Measurements from ENCODE around the gene APCS.

Gene APCS, protein sequence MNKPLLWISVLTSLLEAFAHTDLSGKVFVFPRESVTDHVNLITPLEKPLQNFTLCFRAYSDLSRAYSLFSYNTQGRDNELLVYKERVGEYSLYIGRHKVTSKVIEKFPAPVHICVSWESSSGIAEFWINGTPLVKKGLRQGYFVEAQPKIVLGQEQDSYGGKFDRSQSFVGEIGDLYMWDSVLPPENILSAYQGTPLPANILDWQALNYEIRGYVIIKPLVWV

DNA sequence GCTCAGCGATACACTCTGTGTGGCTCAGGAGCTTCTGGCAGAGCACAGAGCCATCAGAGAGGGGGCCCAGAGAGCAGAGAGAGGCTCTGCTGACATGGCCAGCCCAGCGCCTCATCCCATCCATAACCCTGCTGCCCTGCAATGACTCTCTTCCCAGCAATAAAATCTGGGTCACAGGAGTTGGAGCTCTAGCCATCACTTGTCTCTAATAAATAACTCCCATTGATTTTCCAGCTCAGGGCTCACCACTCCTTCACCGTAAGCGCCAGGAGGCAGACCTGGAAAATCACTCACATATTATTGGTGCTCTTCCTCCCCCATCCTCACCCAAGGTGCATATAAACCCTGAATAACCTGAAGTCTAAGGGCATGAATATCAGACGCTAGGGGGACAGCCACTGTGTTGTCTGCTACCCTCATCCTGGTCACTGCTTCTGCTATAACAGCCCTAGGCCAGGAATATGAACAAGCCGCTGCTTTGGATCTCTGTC is at the start of gene APCS:
APCS (plus strand) TSS at position 366 of the 491 bp plus-strand sequence; CDS start at position 462, 96 bp downstream.
- no peak for DNase-seq

DNA sequence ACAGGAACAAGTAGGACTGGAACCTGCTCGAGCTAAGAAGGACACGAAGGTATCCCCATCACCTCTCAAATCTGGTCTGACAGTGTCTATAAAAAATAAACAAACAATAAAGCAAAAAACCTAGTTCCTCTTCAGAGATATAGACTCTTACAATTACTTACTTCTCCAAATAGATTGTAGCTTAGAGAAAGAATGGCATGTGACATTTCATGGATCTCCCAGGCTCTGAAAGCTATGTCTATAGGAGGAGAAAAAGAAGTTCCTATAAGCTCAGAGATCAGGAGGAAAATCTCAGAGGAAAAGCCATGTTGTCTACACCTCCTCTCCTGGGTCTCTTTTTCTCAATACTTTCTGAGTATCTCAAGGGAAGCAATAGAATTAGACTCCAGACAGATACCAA is 39.5 kb upstream of the APCS start:
- no peak for DNase-seq

DNA sequence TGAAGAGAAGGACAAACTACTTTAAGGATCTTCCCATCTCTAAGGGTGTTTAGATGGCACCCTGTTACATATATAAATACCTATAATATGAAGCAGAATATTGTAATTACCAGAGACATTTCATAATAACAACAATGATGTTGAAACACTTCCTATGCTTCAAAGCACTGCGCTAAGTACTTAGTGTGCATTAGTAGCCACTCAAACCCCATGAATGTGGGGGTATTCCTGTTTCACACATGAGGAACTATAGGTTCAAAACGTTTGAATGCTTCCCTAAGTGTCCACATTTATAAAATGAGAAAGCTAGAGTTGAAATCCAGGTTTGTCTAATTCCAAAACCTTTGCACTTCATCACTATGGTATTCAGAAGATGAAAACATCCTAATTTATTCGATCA is 33.4 kb upstream of the APCS start:
- no peak for DNase-seq

DNA sequence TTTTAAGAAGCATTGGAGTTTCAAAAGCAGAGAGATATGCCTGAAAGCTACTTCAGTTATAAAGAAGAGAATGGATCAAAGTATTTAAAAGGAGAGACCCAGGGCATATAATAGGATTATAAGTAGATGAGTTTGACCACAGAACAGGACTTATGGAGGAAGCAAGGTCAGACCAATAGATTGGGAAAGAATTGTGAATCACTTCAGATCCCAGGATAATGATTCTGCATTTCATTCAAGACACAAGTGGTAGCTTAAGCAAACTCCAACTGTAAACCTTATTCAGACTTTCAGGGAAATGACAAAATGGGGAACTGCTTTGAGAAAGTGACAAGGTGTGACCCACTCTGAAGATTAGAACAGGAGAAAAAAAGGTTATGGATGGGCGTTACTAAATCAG is 32.9 kb upstream of the APCS start:
- DNase-seq = no peak

DNA sequence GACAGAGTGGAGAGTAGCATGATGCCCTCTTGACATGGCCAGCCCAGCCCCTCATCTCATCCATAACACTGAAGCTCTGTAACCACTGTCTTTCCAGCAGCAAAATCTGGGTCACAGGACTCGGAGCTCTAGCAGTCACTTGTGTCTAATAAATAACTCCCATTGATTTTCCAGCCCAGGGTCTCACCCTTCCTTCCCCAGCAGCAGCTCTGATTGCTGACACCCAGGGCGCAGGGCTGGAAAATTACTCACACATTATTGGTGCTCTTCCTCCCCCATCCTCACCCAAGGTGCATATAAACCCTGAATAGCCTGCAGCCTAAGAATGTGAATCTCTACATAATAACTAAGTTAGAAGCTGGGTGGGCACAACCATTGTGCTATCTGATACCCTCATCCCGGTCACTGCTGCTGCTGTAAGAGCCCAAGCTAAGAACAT is 30.7 kb upstream of the APCS start:
- no peak for DNase-seq

DNA sequence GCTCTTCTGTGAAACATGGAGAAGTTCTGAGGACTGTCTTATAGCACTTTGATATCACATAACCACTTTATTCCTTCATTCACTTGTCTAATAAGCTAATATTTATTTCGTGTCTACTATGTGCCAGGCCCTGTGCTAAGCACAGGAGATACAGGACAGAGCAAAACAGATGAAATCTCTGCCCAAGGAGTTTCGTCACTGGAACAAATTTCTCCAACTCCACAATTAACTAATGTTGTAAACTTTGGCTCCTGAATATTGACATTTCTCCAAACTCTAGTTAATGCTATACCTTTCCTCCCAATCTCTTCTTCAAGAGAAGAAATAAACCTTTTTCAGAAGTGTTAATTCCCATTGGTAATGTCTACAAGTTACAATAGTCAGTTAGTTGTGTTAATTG is 27.0 kb upstream of the APCS start:
- DNase-seq = no peak

DNA sequence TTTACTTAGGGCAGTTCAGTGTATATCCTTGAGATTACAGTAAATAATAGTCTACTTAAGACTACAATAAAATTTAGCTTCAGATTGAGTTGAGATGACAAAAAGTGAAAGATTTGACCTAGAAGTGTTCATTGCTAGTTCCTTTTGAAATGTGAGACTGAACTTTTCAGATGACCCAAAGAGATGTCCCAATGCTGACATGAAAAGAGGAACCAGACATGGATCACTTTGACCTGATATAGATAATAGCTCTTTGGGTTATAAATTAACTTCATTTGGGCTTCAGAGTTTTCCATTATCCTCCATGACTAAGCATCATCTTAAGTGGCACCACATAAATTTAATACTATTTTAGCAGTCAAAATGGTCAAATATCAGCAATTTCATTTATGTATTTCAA is 26.1 kb upstream of the APCS start:
- no peak for DNase-seq

DNA sequence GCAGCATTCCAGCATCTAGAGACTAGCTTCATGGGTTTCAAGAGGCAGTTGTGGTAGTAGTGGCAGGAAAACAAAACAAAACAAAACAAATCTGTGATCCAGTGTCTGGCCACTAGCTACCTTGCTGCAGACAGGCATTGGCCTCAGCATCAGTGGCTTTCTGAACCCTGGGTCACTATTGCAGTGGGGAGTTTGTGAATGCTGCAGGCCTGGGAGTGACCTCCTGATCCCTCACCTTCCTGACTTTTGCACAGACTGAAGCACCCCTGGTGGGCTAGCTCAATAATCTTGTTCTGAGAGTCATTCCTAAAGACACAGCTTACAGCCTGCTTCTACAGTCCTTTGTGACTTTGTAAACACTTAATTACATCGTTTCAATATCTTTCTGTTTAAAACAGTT is 24.9 kb upstream of the APCS start:
- no peak for DNase-seq

DNA sequence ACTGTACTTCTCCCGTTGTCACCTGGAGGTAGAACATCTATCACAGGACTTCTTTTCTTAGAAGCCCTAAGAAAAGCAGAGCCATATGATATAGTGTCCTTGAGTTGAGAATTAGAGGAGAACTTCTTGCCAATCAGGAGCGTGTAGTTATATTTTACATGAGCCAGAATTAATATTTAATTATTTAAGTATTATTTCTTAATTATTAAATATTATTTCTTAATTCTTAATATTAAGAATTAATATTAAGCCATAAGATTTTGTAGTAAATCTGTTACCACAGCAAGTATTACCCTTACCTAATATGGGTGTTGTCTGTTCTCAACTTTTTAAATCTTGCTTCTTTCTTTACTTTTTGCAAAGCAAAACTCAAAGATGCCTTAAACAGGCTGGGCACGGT is 10.2 kb upstream of the APCS start:
- no peak for DNase-seq

DNA sequence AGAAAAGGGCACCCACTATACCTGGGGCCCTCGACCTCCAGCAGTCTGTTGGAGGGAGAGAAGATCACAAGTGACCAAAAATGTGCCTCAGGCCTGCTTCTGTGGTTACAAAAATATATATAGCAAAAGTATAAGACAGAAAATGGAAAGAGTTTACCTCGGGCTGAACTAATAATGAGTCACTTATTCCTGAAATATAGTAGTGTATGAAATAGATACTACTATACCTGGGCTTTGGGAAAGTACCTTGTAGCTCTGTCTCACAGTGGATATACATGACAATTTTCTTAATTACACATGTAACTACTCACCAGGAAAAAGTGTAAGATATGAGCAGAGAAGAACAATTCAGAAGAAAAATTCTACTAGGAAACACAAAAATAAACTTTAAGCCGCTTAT is 7.3 kb upstream of the APCS start:
- DNase-seq = no peak

DNA sequence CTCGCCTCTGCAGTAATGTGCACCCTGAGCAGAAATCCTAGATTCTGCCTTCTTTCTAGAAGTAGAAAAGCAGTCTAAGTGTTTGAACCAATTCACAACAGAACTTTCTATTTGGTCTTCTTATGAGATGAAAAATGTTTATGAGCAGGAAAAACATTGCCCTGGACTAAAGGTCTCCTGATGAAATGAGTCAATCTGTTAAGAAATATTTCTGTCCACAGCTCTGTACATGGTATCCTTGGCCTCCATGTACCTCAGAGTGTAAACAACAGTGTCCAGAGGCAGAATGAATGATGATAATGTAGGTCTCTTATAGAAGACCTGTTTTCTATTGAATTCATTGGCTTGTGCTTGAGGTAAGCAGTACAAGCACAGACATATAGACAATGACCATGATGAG is 6.2 kb upstream of the APCS start:
- DNase-seq = no peak

DNA sequence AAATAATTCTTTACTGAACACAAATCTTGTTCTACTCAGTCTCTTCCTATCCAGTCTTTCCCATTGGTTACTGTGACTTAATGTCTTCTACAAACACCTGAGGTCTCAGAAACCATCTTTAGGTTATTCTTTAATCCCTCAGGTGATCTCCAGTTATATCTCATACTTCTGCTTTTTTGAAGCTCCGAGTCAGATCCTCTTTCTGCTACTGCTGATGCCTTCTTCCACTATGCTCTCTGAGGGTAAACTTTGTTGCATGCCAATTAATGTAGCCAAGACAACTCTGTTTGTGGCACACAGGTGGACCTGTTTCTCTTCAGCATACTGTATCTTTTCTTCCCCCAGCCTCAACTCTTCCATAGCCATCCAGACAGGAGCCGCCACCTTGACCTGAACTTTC is 3.1 kb upstream of the APCS start:
- no peak for DNase-seq

DNA sequence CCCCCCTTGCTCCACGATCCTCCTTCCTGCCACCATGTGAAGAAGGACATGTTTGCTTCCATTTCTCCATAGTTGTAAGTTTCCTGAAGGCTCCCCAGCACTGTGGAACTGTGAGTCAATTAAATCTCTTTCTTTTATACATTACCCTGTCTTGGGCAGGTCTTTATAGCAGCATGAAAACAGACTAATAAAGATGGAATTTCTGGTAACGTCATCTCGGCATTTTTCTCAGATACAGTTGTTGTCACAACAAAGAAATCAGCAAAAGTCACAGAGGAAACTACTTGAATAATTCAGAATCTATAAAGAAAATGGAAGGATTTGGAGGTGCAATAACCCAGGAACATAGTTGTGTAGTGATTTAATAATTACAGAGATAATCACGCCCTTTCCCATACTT is 4.4 kb downstream of the APCS start:
- DNase-seq = no peak

DNA sequence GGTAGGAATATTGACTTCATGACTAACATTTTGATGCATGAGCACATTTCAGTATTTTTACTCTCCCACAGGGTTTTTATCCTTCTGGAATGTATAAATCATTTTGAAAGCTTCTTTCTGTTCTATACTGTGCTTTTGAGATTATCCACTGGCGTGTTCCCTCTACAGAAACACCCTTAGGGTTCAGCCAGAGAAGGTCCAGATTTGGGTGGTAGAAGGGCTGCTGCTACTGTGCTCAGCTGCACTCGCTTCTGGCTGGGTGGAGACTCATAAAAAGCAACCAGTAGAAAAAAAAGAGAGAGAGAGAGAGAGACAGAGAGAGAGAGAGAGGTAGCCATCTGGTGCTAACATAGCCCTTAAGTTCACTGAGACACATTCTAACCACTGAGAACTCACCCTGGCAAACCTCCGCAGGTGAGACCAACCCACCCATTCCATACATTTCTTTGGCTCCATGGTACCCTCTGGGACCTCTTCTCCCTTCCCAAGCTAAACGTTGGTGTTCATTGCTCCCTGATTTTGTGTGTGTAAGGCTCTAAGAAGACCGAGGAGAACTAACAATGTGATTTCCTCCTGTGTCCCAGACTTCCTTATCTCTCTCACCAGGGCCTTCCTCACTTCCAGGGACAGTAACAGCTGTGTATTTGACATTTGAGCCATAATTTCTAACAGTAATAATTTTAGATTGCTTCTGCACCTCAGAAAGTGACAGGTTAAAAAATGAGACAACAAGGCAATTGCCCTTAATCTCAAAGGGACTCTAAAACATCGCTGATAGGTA is 7.2 kb downstream of the APCS start:
- DNase-seq = no peak

DNA sequence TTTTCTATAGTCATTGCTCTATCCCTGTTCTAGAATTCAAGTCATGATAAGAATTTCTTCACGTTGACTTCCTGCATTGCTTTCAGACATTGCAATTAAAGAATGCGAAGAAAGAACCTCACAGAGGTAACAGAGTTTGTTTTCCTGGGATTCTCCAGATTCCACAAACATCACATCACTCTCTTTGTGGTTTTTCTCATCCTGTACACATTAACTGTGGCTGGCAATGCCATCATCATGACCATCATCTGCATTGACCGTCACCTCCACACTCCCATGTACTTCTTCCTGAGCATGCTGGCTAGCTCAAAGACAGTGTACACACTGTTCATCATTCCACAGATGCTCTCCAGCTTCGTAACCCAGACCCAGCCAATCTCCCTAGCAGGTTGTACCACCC is 10.6 kb downstream of the APCS start:
- DNase-seq = no peak

DNA sequence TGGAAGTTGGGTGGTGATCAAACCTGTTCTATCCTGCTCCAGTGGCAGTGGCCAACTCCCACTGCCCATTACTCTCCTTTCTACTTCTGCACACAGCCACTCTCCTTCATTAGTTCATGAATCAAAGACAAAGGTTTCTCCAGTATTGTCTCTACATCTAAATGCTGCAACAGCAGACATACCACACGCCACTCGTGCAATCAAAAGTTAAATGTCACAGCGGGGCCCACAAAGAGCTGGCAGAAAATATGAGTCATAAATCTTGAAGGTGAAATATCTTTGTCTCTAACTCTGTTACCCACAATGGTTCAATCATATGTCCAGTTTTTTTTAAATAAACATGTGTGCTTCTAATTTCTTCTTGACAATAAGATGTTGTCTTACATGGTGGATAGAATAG is 13.3 kb downstream of the APCS start:
- no peak for DNase-seq

DNA sequence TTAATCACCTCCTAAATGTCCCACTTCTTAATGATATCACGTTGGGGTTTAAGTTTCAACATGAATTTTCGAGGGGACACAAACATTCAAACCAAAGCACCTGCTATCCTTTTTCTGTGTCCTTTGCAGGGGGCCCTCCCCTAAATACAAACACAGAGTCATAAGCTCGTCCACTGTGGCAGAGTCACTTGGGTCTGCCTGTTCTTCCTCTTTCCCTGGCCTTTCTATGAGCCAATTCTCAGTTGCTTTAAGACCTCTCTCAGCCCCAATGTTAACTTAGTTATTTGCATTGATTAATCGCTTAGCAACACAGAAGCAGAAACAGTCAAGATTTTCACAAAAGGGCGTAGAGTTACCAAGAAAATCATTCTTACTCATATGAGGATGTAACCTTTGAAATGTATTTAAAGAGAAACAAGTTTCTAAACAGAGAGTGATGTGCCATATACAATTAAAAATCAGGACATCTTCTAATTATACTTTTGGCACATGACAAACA is 14.9 kb downstream of the APCS start:
- DNase-seq = no peak

DNA sequence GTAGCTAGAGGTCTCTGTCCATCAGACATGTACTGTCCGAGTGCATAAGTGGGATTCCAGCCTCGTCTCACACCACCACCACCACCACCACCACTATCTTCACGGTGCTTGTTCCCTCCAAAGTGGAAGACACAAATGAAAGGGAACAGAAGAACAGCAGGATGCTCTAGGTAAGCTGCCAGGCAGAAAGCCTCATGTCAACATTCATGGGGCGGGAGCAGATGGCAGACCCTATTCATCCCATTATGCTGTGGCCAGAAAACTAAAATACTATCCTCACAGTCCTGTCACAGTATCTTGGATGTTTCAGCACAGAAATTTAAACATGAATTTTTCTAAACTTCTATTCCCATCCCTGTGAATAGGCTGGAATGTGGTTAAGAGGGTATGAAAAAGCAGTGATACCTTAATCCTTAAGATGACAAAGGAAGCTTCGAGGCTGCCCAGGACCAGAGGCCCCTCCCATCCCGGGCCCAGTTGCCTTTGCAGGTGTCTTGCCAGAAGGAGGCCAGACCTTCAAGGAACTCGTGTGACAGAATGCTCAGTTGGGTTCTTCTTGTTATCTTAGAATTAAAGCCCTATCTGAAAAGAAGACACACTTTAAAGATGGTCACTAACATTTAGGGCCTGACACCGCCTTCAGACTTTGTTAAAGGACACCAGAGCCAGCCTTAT is 24.7 kb downstream of the APCS start:
- no peak for DNase-seq

DNA sequence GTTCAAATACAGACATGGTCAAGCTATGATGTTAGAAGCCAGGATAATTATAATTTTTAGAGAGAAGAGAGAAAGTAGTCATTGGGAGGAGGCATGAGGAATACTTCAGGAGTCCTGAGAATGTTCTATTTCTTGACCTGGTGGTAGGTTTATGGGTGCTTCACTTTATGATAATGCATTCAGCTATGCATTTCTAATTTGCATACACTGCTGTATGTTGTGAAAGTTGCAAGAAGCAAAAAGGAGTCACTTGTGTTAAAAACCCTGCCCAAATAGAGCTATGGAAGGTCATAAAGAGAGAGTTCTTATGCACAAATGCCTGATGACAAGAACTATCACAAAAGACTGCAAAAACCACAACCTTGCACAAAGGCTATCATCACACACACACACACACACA is 45.3 kb downstream of the APCS start:
- no peak for DNase-seq
